Neuronal stem cell (in vitro differentiated cells): ENCODE results near the gene SMURF2.

Source experiments
- DNase-seq: peaks from one replicate; pipeline ENCODE4 v3.0.0-alpha.2; 2013; ENCODE audit warnings: low spot score
- H2AFZ ChIP-seq: one replicate; pipeline ENCODE4 v1.6.1; 2013; ENCODE audit warnings: mild to moderate bottlenecking, low read length, inconsistent platforms
- H2AK5ac ChIP-seq: 2 replicates; pipeline ENCODE4 v1.6.1; 2013; ENCODE audit warnings: low read depth, mild to moderate bottlenecking, inconsistent platforms, low read length, moderate library complexity, mixed read lengths
- H2BK120ac ChIP-seq: 2 replicates; pipeline ENCODE4 v1.6.1; 2013; ENCODE audit warnings: low read depth, mild to moderate bottlenecking, inconsistent platforms, low read length, moderate library complexity, mixed read lengths
- H2BK12ac ChIP-seq: one replicate; pipeline ENCODE4 v1.6.1; 2013; ENCODE audit warnings: low read length, inconsistent platforms
- H2BK15ac ChIP-seq: 2 replicates; pipeline ENCODE4 v1.6.1; 2013; ENCODE audit warnings: mild to moderate bottlenecking, low read length, inconsistent platforms, mixed read lengths
- H2BK5ac ChIP-seq: one replicate; pipeline ENCODE4 v1.6.1; 2013; ENCODE audit warnings: inconsistent platforms, mild to moderate bottlenecking, low read length, moderate library complexity
- H3K14ac ChIP-seq: one replicate; pipeline ENCODE4 v1.6.1; 2013; ENCODE audit warnings: low read length, inconsistent platforms
- H3K18ac ChIP-seq: 2 replicates; pipeline ENCODE4 v1.6.1; 2013; ENCODE audit warnings: low read length, inconsistent platforms
- H3K23ac ChIP-seq: 2 replicates; pipeline ENCODE4 v1.6.1; 2013; ENCODE audit warnings: low read depth, mild to moderate bottlenecking, mixed read lengths, low read length, inconsistent platforms; ENCODE audit not compliant: poor library complexity
- H3K27ac ChIP-seq: replicated peaks from 3 replicates; pipeline ENCODE4 v1.5.1; 2013; ENCODE audit warnings: low read length, inconsistent platforms
- H3K27me3 ChIP-seq, 3 experiments: 2 replicates each; pipeline ENCODE4 v1.6.1; 2013; ENCODE audit warnings: low read length in 3 of 3, mild to moderate bottlenecking in 2 of 3, inconsistent platforms in 1 of 3, low read depth in 1 of 3, mixed read lengths in 1 of 3, moderate library complexity in 1 of 3; ENCODE audit not compliant: control insufficient read depth in 3 of 3, insufficient read depth in 3 of 3
- H3K36me3 ChIP-seq, 2 donors: replicated peaks in 1 of 2; 2 replicates each; pipeline ENCODE4 v1.6.1; 2013; ENCODE audit warnings: low read length in 2 of 2; ENCODE audit not compliant: control insufficient read depth in 2 of 2, insufficient read depth in 2 of 2
- H3K4ac ChIP-seq: 2 replicates; pipeline ENCODE4 v1.6.1; 2013; ENCODE audit warnings: inconsistent platforms, mild to moderate bottlenecking, low read length, moderate library complexity
- H3K4me1 ChIP-seq, 2 donors: 1 replicate in 1 of 2; 2 replicates in 1 of 2; pipeline ENCODE4 v1.6.1; 2013; ENCODE audit warnings: low read length in 2 of 2, low read depth in 1 of 2; ENCODE audit not compliant: control insufficient read depth in 2 of 2, insufficient read depth in 1 of 2
- H3K4me2 ChIP-seq: one replicate; pipeline ENCODE4 v1.6.1; 2013; ENCODE audit warnings: mild to moderate bottlenecking, low read length, inconsistent platforms; ENCODE audit not compliant: insufficient read depth, poor library complexity, severe bottlenecking
- H3K4me3 ChIP-seq, 2 donors: 2 replicates each; pipeline ENCODE4 v1.5.1; 2013; ENCODE audit warnings: low read length in 2 of 2, mild to moderate bottlenecking in 2 of 2, inconsistent platforms in 1 of 2, moderate library complexity in 1 of 2
- H3K79me1 ChIP-seq: one replicate; pipeline ENCODE4 v1.6.1; 2013; ENCODE audit warnings: low read depth, mild to moderate bottlenecking, inconsistent platforms, low read length, moderate library complexity
- H3K9ac ChIP-seq: one replicate; pipeline ENCODE4 v1.6.1; 2013; ENCODE audit warnings: mild to moderate bottlenecking, low read depth, low read length, inconsistent platforms; ENCODE audit not compliant: poor library complexity
- H3K9me3 ChIP-seq, 2 donors: replicated peaks in 1 of 2; 2 replicates each; pipeline versions ENCODE3 to v1.6.1; 2013; ENCODE audit warnings: low read length in 2 of 2, mild to moderate bottlenecking in 2 of 2, inconsistent platforms in 1 of 2, low read depth in 1 of 2, mixed read lengths in 1 of 2, moderate library complexity in 1 of 2; ENCODE audit not compliant: control insufficient read depth in 2 of 2, insufficient read depth in 1 of 2
- H4K8ac ChIP-seq: one replicate; pipeline ENCODE4 v1.6.1; 2013; ENCODE audit warnings: low read depth, mild to moderate bottlenecking, inconsistent platforms, low read length, moderate library complexity
- H4K91ac ChIP-seq: one replicate; pipeline ENCODE4 v1.6.1; 2013; ENCODE audit warnings: low read length, low read depth, mild to moderate bottlenecking, inconsistent platforms; ENCODE audit not compliant: poor library complexity
- WGBS, 2 donors: extraction: QIAGEN DNeasy Blood & Tissue Kit; methylation state at CpG; one replicate each; pipeline ENCODE4 v1.1.7; 2013; ENCODE audit warnings: missing lambda C conversion rate in 2 of 2, mixed read lengths in 1 of 2; ENCODE audit not compliant: insufficient read length in 2 of 2, insufficient replicate concordance in 1 of 2; ENCODE audit errors: extremely low coverage in 2 of 2; 5-methylcytosine and 5-hydroxymethylcytosine counted together

Gene SMURF2

GRCh38 chr17:64504769-64505339 lies 157.3 kb downstream of the SMURF2 start:
- no peak for DNase-seq
- peak overlapping the region; percentile 51 for H3K4me2 ChIP-seq

DNA sequence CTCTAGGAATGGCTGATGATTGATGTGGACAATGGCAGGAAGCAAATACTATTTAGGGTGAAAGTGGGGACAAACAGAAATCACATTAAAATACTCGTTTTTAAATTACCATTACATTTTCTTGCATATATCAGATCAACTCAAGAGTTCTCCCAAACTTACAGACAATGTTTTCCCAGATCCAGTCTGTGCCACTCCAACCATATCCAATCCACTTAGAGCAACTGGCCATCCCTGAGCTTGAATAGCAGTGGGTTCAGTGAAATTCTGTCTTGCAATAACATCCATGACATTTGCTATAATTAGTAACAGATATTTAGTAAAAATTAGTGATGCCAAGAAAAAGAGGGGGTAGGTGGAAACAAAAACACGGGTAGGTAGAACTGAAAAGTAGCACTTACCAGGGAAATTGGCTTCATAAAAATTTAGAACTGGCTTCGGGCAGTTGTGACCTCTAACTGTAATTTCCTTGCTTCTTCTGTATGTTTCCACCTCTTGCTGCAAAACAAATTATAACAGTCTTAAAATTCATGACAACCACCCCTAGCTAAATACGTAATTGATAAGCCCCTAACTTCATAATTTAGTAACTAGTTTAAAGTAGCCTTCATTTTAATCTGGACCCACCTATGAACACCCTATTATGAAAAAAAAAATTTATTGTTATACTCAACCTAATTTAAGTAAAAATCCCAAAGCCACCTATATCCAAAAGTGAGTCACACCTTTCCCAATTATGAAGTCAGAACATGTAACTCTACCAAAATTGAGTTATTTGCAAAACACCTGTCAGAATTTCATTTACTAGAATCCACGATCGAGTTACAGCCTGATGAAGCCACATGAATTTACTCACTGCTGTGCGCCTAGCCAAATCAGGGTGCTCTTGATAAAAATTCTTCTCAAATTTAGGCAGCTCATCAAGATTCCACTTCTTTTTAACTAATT lies 158.0 kb downstream of the SMURF2 start:
- no peak for DNase-seq
- H3K27ac ChIP-seq = no peak overlapping the region

More at GRCh38 chr17:64504769-64505339, 157.3 kb downstream of the SMURF2 start:
- no CpG with 5 or more reads among the region's 13 CpGs for WGBS, 2 donors
- Histone ChIP-seq H2BK5ac (no peak overlapping the region), H2AK5ac (no peak overlapping the region), H2AFZ (no peak overlapping the region), H2BK15ac (no peak overlapping the region), H3K18ac (peak overlapping the region; percentile 21), H3K4me1 (peaks cover 3 to 11% of the 10 kb centered on the region in 2 donors), H4K91ac (no peak overlapping the region), H3K9me3 (no peaks in the 10 kb centered on the region), H3K36me3 (peaks cover 43 to 75% of the 10 kb centered on the region in 2 donors), H3K14ac (no peak overlapping the region), H2BK120ac (no peak overlapping the region), H3K27ac (no peak overlapping the region), H3K79me1 (peaks cover 5% of the 10 kb centered on the region), H3K27me3 (no peaks in the 10 kb centered on the region), H3K23ac (no peak overlapping the region), H3K4me3 (peak overlapping the region; percentile 88 to 99), H2BK12ac (no peak overlapping the region), H3K9ac (peak overlapping the region; percentile 87), H4K8ac (no peak overlapping the region), H3K4ac (no peak overlapping the region)

GRCh38 chr17:64503341-64503740 lies 158.8 kb downstream of the SMURF2 start:
- WGBS, 2 donors = no CpG with 5 or more reads among the region's 5 CpGs
- no peak overlapping the region for H3K4me3 ChIP-seq

More for the DNA sequence above, 158.0 kb downstream of the SMURF2 start:
- H3K9ac ChIP-seq = no peak overlapping the region
- H2AFZ ChIP-seq = no peak overlapping the region
- no peak overlapping the region for H2BK15ac ChIP-seq
- no peak overlapping the region for H3K4ac ChIP-seq
- peak overlapping the region; percentile 51 for H3K4me2 ChIP-seq
- no peak overlapping the region for H4K8ac ChIP-seq
- no peak overlapping the region for H2AK5ac ChIP-seq
- H3K36me3 ChIP-seq = peaks cover 41 to 75% of the 10 kb centered on the region in 2 donors
- peaks cover 5% of the 10 kb centered on the region for H3K79me1 ChIP-seq
- no peak overlapping the region for H4K91ac ChIP-seq
- no peak overlapping the region for H2BK5ac ChIP-seq
- no peaks in the 10 kb centered on the region for H3K9me3 ChIP-seq
- peaks cover 3 to 11% of the 10 kb centered on the region in 2 donors for H3K4me1 ChIP-seq
- WGBS, 2 donors = no CpG with 5 or more reads among the region's 7 CpGs
- H2BK12ac ChIP-seq = no peak overlapping the region
- H3K23ac ChIP-seq = no peak overlapping the region
- no peak overlapping the region for H3K14ac ChIP-seq
- H3K4me3 ChIP-seq = peak overlapping the region in 1 of 2 donors; percentile 88
- no peak overlapping the region for H2BK120ac ChIP-seq
- no peak overlapping the region for H3K18ac ChIP-seq
- no peaks in the 10 kb centered on the region for H3K27me3 ChIP-seq

DNA sequence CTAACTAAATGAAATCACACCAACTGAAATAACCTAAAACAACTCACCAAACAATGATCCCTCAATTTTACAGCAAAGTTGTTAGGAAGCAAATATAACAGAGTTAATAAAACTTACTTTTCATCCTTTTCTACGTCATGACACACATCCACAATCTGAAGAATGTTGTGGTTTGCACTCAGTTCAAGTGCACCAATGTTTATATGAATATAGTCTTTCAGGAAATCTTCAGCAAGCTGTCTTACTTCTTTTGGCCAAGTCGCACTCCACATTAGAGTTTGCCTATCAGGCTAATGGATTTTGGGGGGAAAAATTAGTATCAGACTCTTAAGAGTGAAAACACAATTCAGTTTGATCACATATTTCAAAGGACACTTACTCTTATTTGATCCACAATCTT lies 159.3 kb downstream of the SMURF2 start:
- H2AK5ac ChIP-seq = no peak overlapping the region
- no peak overlapping the region for H4K8ac ChIP-seq
- no peak overlapping the region for H3K4ac ChIP-seq
- H3K9me3 ChIP-seq = no peaks in the 10 kb centered on the region
- no peak overlapping the region for H3K9ac ChIP-seq
- H3K4me3 ChIP-seq = no peak overlapping the region
- H3K27me3 ChIP-seq = no peaks in the 10 kb centered on the region
- no peak for DNase-seq
- WGBS, 2 donors = no CpG with 5 or more reads among the region's 2 CpGs
- H4K91ac ChIP-seq = no peak overlapping the region
- no peak overlapping the region for H2BK12ac ChIP-seq
- no peak overlapping the region for H2BK120ac ChIP-seq
- H2BK15ac ChIP-seq = no peak overlapping the region
- H3K4me1 ChIP-seq = peaks cover 3 to 7% of the 10 kb centered on the region in 2 donors
- no peak overlapping the region for H3K18ac ChIP-seq
- no peak overlapping the region for H2AFZ ChIP-seq
- no peak overlapping the region for H3K4me2 ChIP-seq
- H2BK5ac ChIP-seq = no peak overlapping the region
- H3K36me3 ChIP-seq = peaks cover 38 to 75% of the 10 kb centered on the region in 2 donors
- no peak overlapping the region for H3K27ac ChIP-seq
- no peak overlapping the region for H3K14ac ChIP-seq
- no peak overlapping the region for H3K23ac ChIP-seq
- H3K79me1 ChIP-seq = peaks cover 5% of the 10 kb centered on the region

More at GRCh38 chr17:64503341-64503740, 158.8 kb downstream of the SMURF2 start:
- H3K4me1 ChIP-seq = peaks cover 3 to 8% of the 10 kb centered on the region in 2 donors
- no peak overlapping the region for H3K27ac ChIP-seq
- peaks cover 38 to 75% of the 10 kb centered on the region in 2 donors for H3K36me3 ChIP-seq
- no peak overlapping the region for H3K18ac ChIP-seq
- H2BK120ac ChIP-seq = no peak overlapping the region
- H2AFZ ChIP-seq = no peak overlapping the region
- H3K23ac ChIP-seq = no peak overlapping the region
- H3K9me3 ChIP-seq = no peaks in the 10 kb centered on the region
- no peak overlapping the region for H3K4me2 ChIP-seq
- H3K14ac ChIP-seq = no peak overlapping the region
- H3K79me1 ChIP-seq = peaks cover 5% of the 10 kb centered on the region
- no peak overlapping the region for H4K8ac ChIP-seq
- H3K9ac ChIP-seq = no peak overlapping the region
- H3K27me3 ChIP-seq = no peaks in the 10 kb centered on the region
- H2BK15ac ChIP-seq = no peak overlapping the region
- H2AK5ac ChIP-seq = no peak overlapping the region
- DNase-seq = no peak
- no peak overlapping the region for H2BK5ac ChIP-seq
- H2BK12ac ChIP-seq = no peak overlapping the region
- no peak overlapping the region for H4K91ac ChIP-seq
- H3K4ac ChIP-seq = no peak overlapping the region
